ENCODE results near the gene OR4Q2. TPM values are rescaled to one million over a fixed set of nuclear protein-coding genes. Genes with fewer than 3 reads are reported as not detected.
"Not testable (repeated sequence)": the region's sequence is repeated elsewhere in the genome, so short reads cannot be mapped to it uniquely, and the experiment has no call there.

The OR4Q2 gene
- total RNA-seq: not detected

GRCh38 chr14:20001863-20002262 is at the start of gene OR4Q2:
Gene OR4Q2, plus strand, starts transcription at chr14:20002163.
- Histone ChIP-seq H3K4me1 (no peaks in the 10 kb centered on the region), H3K36me3 (no peaks in the 10 kb centered on the region), H3K9me3 (no peaks in the 10 kb centered on the region), H3K27ac (no peak within 1 kb of the TSS), H3K4me3 (no peak within 1 kb of the TSS), H3K27me3 (no peaks in the 10 kb centered on the region)
- intact Hi-C loops (cut with DNase I; ENCODE audit: low total_unique reads) (no loop called here), in situ Hi-C loops (cut with MboI; ENCODE audit: low sequenced_read_pairs in 4 of 4) (no loop called here)
- ATAC-seq (no peak), DNase-seq (no peak)
- no peak for TF ChIP-seq POLR2A (IDR thresholded peaks at IDR 0.05)
- no peak for TF ChIP-seq CTCF (IDR thresholded peaks at IDR 0.05 in 4 of 5, conservative IDR thresholded peaks at IDR 0.05 in 1 of 5)

- intact Hi-C loops (cut with DNase I; ENCODE audit: low total_unique reads): not testable (repeated sequence)
Measured at GRCh38 chr14:19969735-19970134, 32.2 kb upstream of the OR4Q2 start.

GRCh38 chr14:19974844-19975243 is 27.1 kb upstream of the OR4Q2 start:
- no peaks in the 10 kb centered on the region for H3K36me3 ChIP-seq
- no peaks in the 10 kb centered on the region for H3K9me3 ChIP-seq
- no peak overlapping the region for H3K27ac ChIP-seq
- H3K4me1 ChIP-seq: no peaks in the 10 kb centered on the region
- intact Hi-C loops (cut with DNase I; ENCODE audit: low total_unique reads): no loop called here
- H3K27me3 ChIP-seq: no peaks in the 10 kb centered on the region
- TF ChIP-seq CTCF (IDR thresholded peaks at IDR 0.05 in 4 of 5, conservative IDR thresholded peaks at IDR 0.05 in 1 of 5): no peak
- TF ChIP-seq POLR2A (IDR thresholded peaks at IDR 0.05): no peak
- in situ Hi-C loops (cut with MboI; ENCODE audit: low sequenced_read_pairs in 4 of 4): no loop called here
- DNase-seq (no peak), ATAC-seq (no peak)
- no peak overlapping the region for H3K4me3 ChIP-seq

More at GRCh38 chr14:19969735-19970134, 32.2 kb upstream of the OR4Q2 start:
- H3K27me3 ChIP-seq; H3K36me3 ChIP-seq; DNase-seq; H3K27ac ChIP-seq; H3K4me3 ChIP-seq; ATAC-seq; H3K9me3 ChIP-seq; in situ Hi-C loops (cut with MboI; ENCODE audit: low sequenced_read_pairs in 4 of 4); H3K4me1 ChIP-seq: not testable (repeated sequence)

- H3K36me3 ChIP-seq: no peaks in the 10 kb centered on the region
- no peaks in the 10 kb centered on the region for H3K4me1 ChIP-seq
- no peak within 1 kb of the TSS for H3K4me3 ChIP-seq
- ATAC-seq: no peak
- no peaks in the 10 kb centered on the region for H3K27me3 ChIP-seq
- intact Hi-C loops (cut with DNase I; ENCODE audit: low total_unique reads): no loop called here
- H3K9me3 ChIP-seq: no peaks in the 10 kb centered on the region
- no peak for DNase-seq
- no peak within 1 kb of the TSS for H3K27ac ChIP-seq
- in situ Hi-C loops (cut with MboI; ENCODE audit: low sequenced_read_pairs in 4 of 4): no loop called here
- TF ChIP-seq CTCF (IDR thresholded peaks at IDR 0.05 in 4 of 5, conservative IDR thresholded peaks at IDR 0.05 in 1 of 5): no peak
- TF ChIP-seq POLR2A (IDR thresholded peaks at IDR 0.05): no peak
Measured at GRCh38 chr14:19975291-19975690, 26.7 kb upstream of the OR4Q2 start, which contains the start of gene OR4K15. Gene OR4K15, plus strand, starts transcription at chr14:19975591. Its CDS starts 0 bp downstream, at chr14:19975591.

- H3K36me3 ChIP-seq: no peaks in the 10 kb centered on the region
- no peaks in the 10 kb centered on the region for H3K4me1 ChIP-seq
- no peak overlapping the region for H3K4me3 ChIP-seq
- H3K27me3 ChIP-seq: no peaks in the 10 kb centered on the region
- H3K27ac ChIP-seq: no peak overlapping the region
- no peak for DNase-seq
- intact Hi-C loops (cut with DNase I; ENCODE audit: low total_unique reads) (no loop called here), in situ Hi-C loops (cut with MboI; ENCODE audit: low sequenced_read_pairs in 4 of 4) (no loop called here)
- TF ChIP-seq CTCF (IDR thresholded peaks at IDR 0.05 in 4 of 5, conservative IDR thresholded peaks at IDR 0.05 in 1 of 5): no peak
- no peak for TF ChIP-seq POLR2A (IDR thresholded peaks at IDR 0.05)
- no peaks in the 10 kb centered on the region for H3K9me3 ChIP-seq
- ATAC-seq: no peak
Measured at GRCh38 chr14:19993438-19993837, 8.5 kb upstream of the OR4Q2 start.

Data from gastrocnemius medialis (tissue), 4 donors.